Activated T-helper 9 cell treated with anti-CD3 and anti-CD28 coated beads, Interleukin-2, amount 50 U/mL, for 16 hours (primary cell): ENCODE results near the gene NCAN.

Experiments used
- DNase-seq: peaks from one replicate; pipeline ENCODE4 v3.0.0-alpha.2; 2020; ENCODE audit warnings: low read depth

Gene NCAN

GRCh38 chr19:19285686-19286085 lies 73.9 kb downstream of the NCAN start:
- no peak for DNase-seq

- no peak for DNase-seq
Measured at GRCh38 chr19:19292607-19293006, 80.8 kb downstream of the NCAN start.

- DNase-seq: no peak
Measured at GRCh38 chr19:19294914-19295313, 83.2 kb downstream of the NCAN start.

GRCh38 chr19:19296953-19297689 lies 85.4 kb downstream of the NCAN start:
- no peak for DNase-seq

- no peak for DNase-seq
Measured at GRCh38 chr19:19297759-19298158, 86.0 kb downstream of the NCAN start.

- DNase-seq: no peak
Measured at GRCh38 chr19:19300613-19301012, 88.9 kb downstream of the NCAN start.
